HepG2 (cell line): ENCODE results near the gene ALPK3. TPM values are rescaled to one million over a fixed set of nuclear protein-coding genes. Genes with fewer than 3 reads are reported as not detected.

Experiments
- AGO2 ChIP-seq: fragments of 200-400 bp; formaldehyde crosslinking; optimal IDR thresholded peaks from 2 replicates; pipeline ENCODE3; 2017; ENCODE audit warnings: mild to moderate bottlenecking, low read depth, low read length, moderate library complexity
- ERF ChIP-seq: IDR thresholded peaks from 2 replicates; pipeline ENCODE4 v1.6.1; 2018; ENCODE audit warnings: missing biosample characterization, missing genetic modification reagents
- GABPA ChIP-seq, 2 experiments: IDR thresholded peaks; 2 replicates each; pipeline ENCODE4 v1.6.1; 2011 to 2016; ENCODE audit warnings: low read depth in 2 of 2, low read length in 1 of 2, missing biosample characterization in 1 of 2, missing genetic modification characterization in 1 of 2
- HNF1A ChIP-seq, 2 experiments: sonication (generic) in 1 of 2; formaldehyde crosslinking in 1 of 2; IDR thresholded peaks; 2 replicates each; pipeline versions ENCODE4 v1.4.0 to v1.6.1; 2016 to 2020; ENCODE audit warnings: borderline replicate concordance in 1 of 2, low read depth in 1 of 2, mild to moderate bottlenecking in 1 of 2, missing genetic modification reagents in 1 of 2
- PHB2 ChIP-seq: fragments of 450-650 bp; IDR thresholded peaks from 2 replicates; pipeline ENCODE4 v1.6.1; 2018; ENCODE audit not compliant: partially characterized antibody
- POLR2G ChIP-seq: fragments of 200-400 bp; formaldehyde crosslinking; IDR thresholded peaks from 2 replicates; pipeline ENCODE4 v1.6.1; 2018; ENCODE audit warnings: mild to moderate bottlenecking, low read depth, low read length, moderate library complexity
- THRA ChIP-seq: sonication (generic); formaldehyde crosslinking; IDR thresholded peaks from 2 replicates; pipeline ENCODE4 v1.4.0; 2020; ENCODE audit warnings: missing genetic modification reagents, borderline replicate concordance
- U2AF2 ChIP-seq: fragments of 200-400 bp; formaldehyde crosslinking; IDR thresholded peaks from 2 replicates; pipeline ENCODE4 v1.6.1; 2017; ENCODE audit warnings: low read depth, mild to moderate bottlenecking, low read length
- ZBED4 ChIP-seq: sonication (generic); formaldehyde crosslinking; IDR thresholded peaks from 2 replicates; pipeline ENCODE4 v1.4.0; 2020; ENCODE audit warnings: missing genetic modification reagents, borderline replicate concordance
- ZMYM4 ChIP-seq: sonication (generic); formaldehyde crosslinking; IDR thresholded peaks from 2 replicates; pipeline ENCODE4 v1.8.1; 2023; ENCODE audit warnings: mild to moderate bottlenecking, missing genetic modification reagents
- ZNF160 ChIP-seq: sonication (generic); formaldehyde crosslinking; IDR thresholded peaks from 2 replicates; pipeline ENCODE4 v1.8.0; 2022; ENCODE audit warnings: mild to moderate bottlenecking, inconsistent platforms, missing genetic modification reagents
- ZNF205 ChIP-seq: IDR thresholded peaks from 2 replicates; pipeline ENCODE4 v1.6.1; 2018; ENCODE audit warnings: missing biosample characterization, missing genetic modification reagents
- ZNF234 ChIP-seq: sonication (generic); formaldehyde crosslinking; conservative IDR thresholded peaks from 2 replicates; pipeline ENCODE4 v1.5.1; 2020; ENCODE audit warnings: mild to moderate bottlenecking, missing genetic modification reagents
- ZNF326 ChIP-seq: sonication (generic); formaldehyde crosslinking; IDR thresholded peaks from 2 replicates; pipeline ENCODE4 v1.4.0; 2020; ENCODE audit warnings: missing genetic modification reagents, borderline replicate concordance
- ZZZ3 ChIP-seq: sonication (generic); formaldehyde crosslinking; IDR thresholded peaks from 2 replicates; pipeline ENCODE4 v1.4.0; 2020; ENCODE audit warnings: missing genetic modification reagents, mild to moderate bottlenecking, borderline replicate concordance
- polyA plus RNA-seq, 8 experiments: library from polyadenylated mRNA; depleted of rRNA in 3 of 8; stranded (reverse) in 7 of 8; unstranded in 1 of 8; fragments of >200 nt; fragmentation: Illumina TruSeq in 4 of 8; extraction: Trizol in 4 of 8; gene quantifications; 2 replicates each; pipeline versions ENCODE4 v1.2.1 to v1.2.3, GENCODE V29; 2011 to 2016; ENCODE audit warnings: low read depth in 4 of 8, missing spikeins in 1 of 8, mixed read lengths in 1 of 8; ENCODE audit not compliant: insufficient read depth in 1 of 8
- total RNA-seq, 5 experiments: library from RNA; depleted of rRNA; stranded (reverse); fragments of >200 nt; fragmentation: Illumina TruSeq; extraction: Trizol; gene quantifications; 2 replicates each; pipeline ENCODE4 v1.2.3, GENCODE V29; 2016; ENCODE audit warnings: low read depth in 1 of 5
- TF ChIP-seq, protein P1 (sequence below): sonication (generic); formaldehyde crosslinking; IDR thresholded peaks from 2 replicates; pipeline ENCODE4 v1.8.0; 2023; ENCODE audit warnings: mild to moderate bottlenecking, missing genetic modification reagents
- TF ChIP-seq, protein P2 (sequence below): sonication (generic); formaldehyde crosslinking; IDR thresholded peaks from 2 replicates; pipeline ENCODE4 v1.4.0; 2020; ENCODE audit warnings: mild to moderate bottlenecking, missing genetic modification reagents

ALPK3 gene
- total and polyA plus RNA-seq, 2 of the 13 experiments (the other 11 are each of a cell fraction or from before 2014, with no cell fraction given) = 0.04 to 0.42 TPM

- TF ChIP-seq HNF1A (IDR thresholded peaks at IDR 0.05; ENCODE audit: low read depth) = peak; percentile 83
- TF ChIP-seq HNF1A (CRISPR knock-in tag; IDR thresholded peaks at IDR 0.05; ENCODE audit: borderline replicate concordance) = peak; percentile 84
- peak; percentile 85 for TF ChIP-seq POLR2G
- TF ChIP-seq U2AF2 = no peak
- no peak; the same call in 1 of the 2 replicates for TF ChIP-seq ZBED4 (CRISPR knock-in tag)
- no peak for TF ChIP-seq PHB2
- TF ChIP-seq ZNF205 (CRISPR knock-in tag) = no peak
- TF ChIP-seq ZNF234 (CRISPR knock-in tag) = no peak
- TF ChIP-seq, protein P1, sequence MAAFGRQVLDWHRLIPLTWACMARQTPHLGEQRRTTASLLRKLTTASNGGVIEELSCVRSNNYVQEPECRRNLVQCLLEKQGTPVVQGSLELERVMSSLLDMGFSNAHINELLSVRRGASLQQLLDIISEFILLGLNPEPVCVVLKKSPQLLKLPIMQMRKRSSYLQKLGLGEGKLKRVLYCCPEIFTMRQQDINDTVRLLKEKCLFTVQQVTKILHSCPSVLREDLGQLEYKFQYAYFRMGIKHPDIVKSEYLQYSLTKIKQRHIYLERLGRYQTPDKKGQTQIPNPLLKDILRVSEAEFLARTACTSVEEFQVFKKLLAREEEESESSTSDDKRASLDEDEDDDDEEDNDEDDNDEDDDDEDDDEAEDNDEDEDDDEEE (CRISPR knock-in tag) = no peak
- TF ChIP-seq, protein P2, sequence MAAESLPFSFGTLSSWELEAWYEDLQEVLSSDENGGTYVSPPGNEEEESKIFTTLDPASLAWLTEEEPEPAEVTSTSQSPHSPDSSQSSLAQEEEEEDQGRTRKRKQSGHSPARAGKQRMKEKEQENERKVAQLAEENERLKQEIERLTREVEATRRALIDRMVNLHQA (CRISPR knock-in tag) = no peak
- TF ChIP-seq AGO2 = no peak
- no peak for TF ChIP-seq ZNF326 (CRISPR knock-in tag)
- no peak; the same call in 1 of the 2 replicates for TF ChIP-seq ZZZ3 (CRISPR knock-in tag)
- no peak for TF ChIP-seq ZMYM4
- TF ChIP-seq GABPA (IDR thresholded peaks at IDR 0.05; ENCODE audit: low read depth, low read length) = no peak
- no peak for TF ChIP-seq GABPA (CRISPR knock-in tag; IDR thresholded peaks at IDR 0.05; ENCODE audit: low read depth)
- TF ChIP-seq ZNF160 = no peak
- no peak for TF ChIP-seq ERF (CRISPR knock-in tag)
- TF ChIP-seq THRA (CRISPR knock-in tag) = no peak
Observed at GRCh38 chr15:84911879-84912660, 94.9 kb downstream of the ALPK3 start (continued).
